Pancreas (tissue), 10 donors: ENCODE measurements around the gene FOXO3. TPM values are rescaled to one million over a fixed set of nuclear protein-coding genes. Genes with fewer than 3 reads are reported as not detected.

Experiments used
- ATAC-seq, 4 donors: fragments of 200-7000 bp; cut with Tn5 transposase; one replicate each; pipeline versions ENCODE4 v1.8.0 to v1.9.1; 2020; ENCODE audit warnings: mild to moderate bottlenecking in 4 of 4, moderate library complexity in 4 of 4
- DNase-seq, 6 donors: peaks; one replicate each; pipeline ENCODE4 v3.0.0-alpha.2; 2020
- FAIRE-seq: peaks from 2 replicates; lab custom pipeline; 2012; peaks lifted over from hg19 to GRCh38; lab: Jason Lieb, UNC
- H3K27ac ChIP-seq, 4 donors: fragments of 200-600 bp; sonication (generic); 1 replicate in 3 of 4; 2 replicates in 1 of 4; pipeline versions ENCODE4 v1.5.0 to v1.8.0; 2020
- H3K27me3 ChIP-seq, 4 donors: fragments of 200-600 bp; one replicate each; pipeline ENCODE4 v1.8.0; 2021
- H3K36me3 ChIP-seq, 3 donors: fragments of 200-600 bp; sonication (generic) in 1 of 3; one replicate each; pipeline versions ENCODE4 v1.5.0 to v1.8.0; 2020 to 2021
- H3K4me1 ChIP-seq, 3 donors: fragments of 200-600 bp; one replicate each; pipeline ENCODE4 v1.8.0; 2021
- H3K4me3 ChIP-seq, 4 donors: fragments of 200-600 bp; sonication (generic) in 2 of 4; one replicate each; pipeline versions ENCODE4 v1.5.0 to v1.8.0; 2020 to 2021
- H3K9me3 ChIP-seq, 4 donors: fragments of 200-600 bp; one replicate each; pipeline ENCODE4 v1.8.0; 2021
- CTCF ChIP-seq, 4 donors: fragments of 200-600 bp; sonication (generic) in 3 of 4; IDR thresholded peaks; one replicate each; pipeline versions ENCODE4 v1.5.0 to v1.8.0; 2021; ENCODE audit warnings: antibody characterized with exemption in 4 of 4
- WGBS, 2 donors: extraction: QIAGEN DNeasy Blood & Tissue Kit; methylation state at CpG; one replicate each; pipeline ENCODE4 v1.1.7; 2013; 5-methylcytosine and 5-hydroxymethylcytosine counted together
- intact Hi-C, 3 donors: fragments of 100-400 bp; cut with DNase I; formaldehyde crosslinking; loops; one replicate each; pipeline versions ENCODE4 v1.11.1 to v1.14.2; 2022
- polyA plus RNA-seq, 2 donors: library from polyadenylated mRNA; stranded (reverse); fragments of 200-250 nt; gene quantifications; one replicate each; pipeline ENCODE4 v1.2.3, GENCODE V29; 2013
- total RNA-seq, 6 donors: library from RNA; stranded (reverse); fragmentation: NEBNext Ultra II Directional in 4 of 6; extraction: Animal tissue kit (Norgen Biotek cat#: 25700) in 4 of 6; gene quantifications; one replicate each; pipeline versions ENCODE4 v1.2.1 to v1.2.4, GENCODE V29; 2021 to 2023
- donor health status: healthy with polysubstance abuse.
- donor health status: DM: no; HTN: no; CAD: no; lungs with moderate emphysema.
- donor health status: DM: no; HTN: no; CAD: no.
- donor health status: control.
- donor health status: control.
- donor health status: Bipolar disorder and iron deficiency.
- donor health status: DM: yes; HTN: yes; CAD: no.
- donor health status: DM: no; HTN: no; CAD: no.
- donor health status: DM: no; HTN: no; CAD: no.
- donor health status: DM: yes; HTN: yes; CAD: no.

Gene FOXO3
- total RNA-seq: 10 to 100 TPM; 33.0 to 61.2 (median 41.7) TPM
- polyA plus RNA-seq: 10 to 100 TPM; 11.3 to 12.6 TPM

GRCh38 chr6:108560463-108561308 lies at the start of gene FOXO3:
Gene FOXO3 (plus strand): TSS chr6:108560917. CDS start chr6:108561209, 292 bp downstream.
- 2 to 3% methylated on average over 66 to 110 of the region's 110 CpGs for WGBS, 2 donors
- Histone ChIP-seq H3K36me3 (no peaks in the 10 kb centered on the region), H3K9me3 (no peaks in the 10 kb centered on the region), H3K27ac (peak within 1 kb of the TSS; percentile 91 to 99 (median 96)), H3K4me3 (peak within 1 kb of the TSS; percentile 87 to 97 (median 96)), H3K27me3 (no peaks in the 10 kb centered on the region), H3K4me1 (peaks cover 9 to 33% (median 26%) of the 10 kb centered on the region in 3 donors)
- TF ChIP-seq CTCF (IDR thresholded peaks at IDR 0.05): no peak
- ATAC-seq (peak; percentile 56 to 69 (median 62)), DNase-seq (peak; percentile 91 to 96 (median 96)), FAIRE-seq (no peak)
- intact Hi-C loops: no loop called here

GRCh38 chr6:108518714-108519576 lies 41.8 kb upstream of the FOXO3 start:
- intact Hi-C loops: no loop called here
- no peak for FAIRE-seq
- no peak for DNase-seq

GRCh38 chr6:108521616-108522107 lies 39.1 kb upstream of the FOXO3 start:
- no peaks in the 10 kb centered on the region for H3K9me3 ChIP-seq
- FAIRE-seq (no peak), DNase-seq (no peak), ATAC-seq (no peak)
- no peaks in the 10 kb centered on the region for H3K27me3 ChIP-seq
- no peaks in the 10 kb centered on the region for H3K36me3 ChIP-seq
- TF ChIP-seq CTCF (IDR thresholded peaks at IDR 0.05): no peak
- no peak overlapping the region for H3K4me3 ChIP-seq
- no peaks in the 10 kb centered on the region for H3K4me1 ChIP-seq
- no peak overlapping the region for H3K27ac ChIP-seq
- intact Hi-C loops: loop anchor here in 1 of 3 donors (10.0 kb wide), 1 partner anchor 547 kb away; no protein-coding TSS in a partner anchor
- WGBS, 2 donors: 84 to 95% methylated on average over 1 of the region's 1 CpG

More at GRCh38 chr6:108518714-108519576, 41.8 kb upstream of the FOXO3 start:
- WGBS, 2 donors: 78 to 82% methylated on average over 5 of the region's 5 CpGs
- Histone ChIP-seq H3K4me3 (no peak overlapping the region), H3K4me1 (no peaks in the 10 kb centered on the region), H3K27ac (no peak overlapping the region), H3K9me3 (no peaks in the 10 kb centered on the region), H3K36me3 (no peaks in the 10 kb centered on the region), H3K27me3 (no peaks in the 10 kb centered on the region)
- no peak for TF ChIP-seq CTCF (IDR thresholded peaks at IDR 0.05)
- peak in 2 of 4 donors; percentile 37 to 45 for ATAC-seq

- Histone ChIP-seq H3K9me3 (no peaks in the 10 kb centered on the region), H3K27me3 (no peaks in the 10 kb centered on the region), H3K27ac (no peak overlapping the region), H3K36me3 (no peaks in the 10 kb centered on the region), H3K4me1 (no peaks in the 10 kb centered on the region), H3K4me3 (no peak overlapping the region)
- TF ChIP-seq CTCF (IDR thresholded peaks at IDR 0.05): no peak
- FAIRE-seq (no peak), DNase-seq (no peak), ATAC-seq (no peak)
- intact Hi-C loops: loop anchor here in 1 of 3 donors (10.0 kb wide), 1 partner anchor 549 kb away; no protein-coding TSS in a partner anchor
- 69 to 80% methylated on average over 2 of the region's 2 CpGs for WGBS, 2 donors
These were observed 37.0 kb upstream of the FOXO3 start for GRCh38 chr6:108523697-108524096.
